Left lung (tissue), 10 donors: ENCODE measurements around the gene FZD8. TPM values are rescaled to one million over a fixed set of nuclear protein-coding genes. Genes with fewer than 3 reads are reported as not detected.
A peak's percentile ranks its signal among the peaks of the same experiment; 100 is the strongest.

ENCODE experiments used
- ATAC-seq: fragments of 200-7000 bp; cut with Tn5 transposase; one replicate; pipeline ENCODE4 v1.9.1; 2020; ENCODE audit warnings: moderate library complexity
- DNase-seq, 4 donors: peaks; one replicate each; pipeline ENCODE4 v3.0.0-alpha.2; 2013 to 2020
- H3K27ac ChIP-seq, 2 donors: fragments of 200-600 bp; sonication (generic) in 1 of 2; one replicate each; pipeline versions ENCODE4 v1.5.0 to v1.8.0; 2020 to 2021
- H3K27me3 ChIP-seq, 2 donors: fragments of 200-600 bp; sonication (generic) in 1 of 2; one replicate each; pipeline versions ENCODE4 v1.5.0 to v1.8.0; 2020 to 2021
- H3K36me3 ChIP-seq, 2 donors: fragments of 200-600 bp; sonication (generic) in 1 of 2; one replicate each; pipeline versions ENCODE4 v1.5.0 to v1.8.0; 2020 to 2021
- H3K4me1 ChIP-seq, 2 donors: fragments of 200-600 bp; one replicate each; pipeline ENCODE4 v1.8.0; 2021
- H3K4me3 ChIP-seq, 2 donors: fragments of 200-600 bp; sonication (generic) in 1 of 2; one replicate each; pipeline versions ENCODE4 v1.5.0 to v1.8.0; 2020 to 2021; ENCODE audit warnings: mild to moderate bottlenecking in 1 of 2
- H3K9me3 ChIP-seq, 2 donors: fragments of 200-600 bp; sonication (generic) in 1 of 2; one replicate each; pipeline versions ENCODE4 v1.5.0 to v1.8.0; 2020 to 2021
- intact Hi-C, 2 donors: fragments of 100-400 bp; cut with DNase I; formaldehyde crosslinking; loops; one replicate each; pipeline versions ENCODE4 v1.11.2 to v1.14.2; 2022
- polyA plus RNA-seq, 6 donors: library from polyadenylated mRNA; unstranded; fragments of 120-200 nt; gene quantifications; one replicate each; pipeline ENCODE4 v1.2.1, GENCODE V29; 2013; ENCODE audit not compliant: insufficient read length in 6 of 6
- total RNA-seq, 2 donors: library from RNA; stranded (reverse); fragmentation: NEBNext Ultra II Directional; extraction: Animal tissue kit (Norgen Biotek cat#: 25700); gene quantifications; one replicate each; pipeline ENCODE4 v1.2.1, GENCODE V29; 2021
- TF ChIP-seq, protein P1 (sequence below), 2 donors: fragments of 200-600 bp; sonication (generic) in 1 of 2; IDR thresholded peaks; one replicate each; pipeline versions ENCODE4 v1.5.0 to v1.8.0; 2021; ENCODE audit warnings: antibody characterized with exemption in 2 of 2
- donor health status: DM: no; HTN: yes; CAD: no.
- donor health status: DM: no; HTN: no; CAD: no.

The FZD8 gene
- total and polyA plus RNA-seq, 8 donors, result 1.9 to 16.4 (median 5.0) TPM

DNA sequence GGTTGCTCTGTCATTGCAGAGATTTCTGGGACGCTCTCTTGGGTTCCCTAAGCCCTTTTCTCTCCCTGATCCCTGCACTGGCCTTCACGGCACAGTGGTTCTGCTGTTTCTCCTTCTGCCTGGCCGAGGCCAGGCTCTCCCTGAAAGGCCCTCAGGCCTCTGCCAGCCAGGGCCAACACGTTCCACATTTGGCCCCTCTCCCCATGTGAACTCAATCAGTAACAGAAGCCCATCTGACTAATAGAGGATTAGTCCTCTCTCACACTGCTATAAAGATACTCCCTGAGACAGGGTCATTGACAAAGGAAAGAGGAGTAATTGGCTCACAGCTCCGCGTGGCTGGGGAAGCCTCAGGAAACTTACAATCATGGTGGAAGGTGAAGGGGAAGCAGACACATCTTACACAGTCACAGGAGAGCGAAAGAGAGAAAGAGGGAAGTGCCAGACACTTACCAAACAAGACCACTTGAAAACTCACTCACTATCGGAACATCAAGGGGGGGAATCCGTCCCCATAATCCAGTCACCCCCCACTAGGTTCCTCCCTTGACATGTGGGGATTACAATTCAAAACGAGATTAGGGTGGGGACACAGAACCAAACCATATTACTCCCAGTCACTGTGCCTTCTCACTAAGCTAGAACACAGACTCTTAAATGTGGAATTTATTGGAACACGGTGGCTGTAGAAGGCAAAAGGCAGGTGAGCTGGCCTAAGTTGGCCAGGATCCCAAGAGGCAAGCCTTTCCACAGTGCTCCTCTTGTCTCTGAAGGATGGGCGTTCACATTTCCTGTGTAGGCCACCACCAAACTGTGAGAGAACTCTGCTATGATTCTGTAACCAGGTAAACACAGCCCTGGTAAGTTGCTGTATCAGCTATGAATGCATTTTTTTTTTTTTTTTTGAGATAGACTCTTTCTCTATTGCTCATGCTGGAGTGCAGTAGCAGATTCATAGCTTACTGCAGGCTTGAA lies 8.8 kb downstream of the FZD8 start:
- intact Hi-C loops, result loop anchor here in 1 of 2 donors (10.0 kb wide), 1 partner anchor 1142 kb away; no protein-coding TSS in a partner anchor
- peaks cover 0 to 11% of the 10 kb centered on the region in 2 donors for H3K4me1 ChIP-seq
- no peaks in the 10 kb centered on the region for H3K36me3 ChIP-seq
- no peaks in the 10 kb centered on the region for H3K9me3 ChIP-seq
- DNase-seq (peak in 1 of 4 donors; percentile 50), ATAC-seq (peak; percentile 81)
- TF ChIP-seq, protein P1, sequence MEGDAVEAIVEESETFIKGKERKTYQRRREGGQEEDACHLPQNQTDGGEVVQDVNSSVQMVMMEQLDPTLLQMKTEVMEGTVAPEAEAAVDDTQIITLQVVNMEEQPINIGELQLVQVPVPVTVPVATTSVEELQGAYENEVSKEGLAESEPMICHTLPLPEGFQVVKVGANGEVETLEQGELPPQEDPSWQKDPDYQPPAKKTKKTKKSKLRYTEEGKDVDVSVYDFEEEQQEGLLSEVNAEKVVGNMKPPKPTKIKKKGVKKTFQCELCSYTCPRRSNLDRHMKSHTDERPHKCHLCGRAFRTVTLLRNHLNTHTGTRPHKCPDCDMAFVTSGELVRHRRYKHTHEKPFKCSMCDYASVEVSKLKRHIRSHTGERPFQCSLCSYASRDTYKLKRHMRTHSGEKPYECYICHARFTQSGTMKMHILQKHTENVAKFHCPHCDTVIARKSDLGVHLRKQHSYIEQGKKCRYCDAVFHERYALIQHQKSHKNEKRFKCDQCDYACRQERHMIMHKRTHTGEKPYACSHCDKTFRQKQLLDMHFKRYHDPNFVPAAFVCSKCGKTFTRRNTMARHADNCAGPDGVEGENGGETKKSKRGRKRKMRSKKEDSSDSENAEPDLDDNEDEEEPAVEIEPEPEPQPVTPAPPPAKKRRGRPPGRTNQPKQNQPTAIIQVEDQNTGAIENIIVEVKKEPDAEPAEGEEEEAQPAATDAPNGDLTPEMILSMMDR (IDR thresholded peaks at IDR 0.05), result no peak
- peaks cover 0 to 20% of the 10 kb centered on the region in 2 donors for H3K27me3 ChIP-seq
- H3K4me3 ChIP-seq, result no peak overlapping the region
- no peak overlapping the region for H3K27ac ChIP-seq

DNA sequence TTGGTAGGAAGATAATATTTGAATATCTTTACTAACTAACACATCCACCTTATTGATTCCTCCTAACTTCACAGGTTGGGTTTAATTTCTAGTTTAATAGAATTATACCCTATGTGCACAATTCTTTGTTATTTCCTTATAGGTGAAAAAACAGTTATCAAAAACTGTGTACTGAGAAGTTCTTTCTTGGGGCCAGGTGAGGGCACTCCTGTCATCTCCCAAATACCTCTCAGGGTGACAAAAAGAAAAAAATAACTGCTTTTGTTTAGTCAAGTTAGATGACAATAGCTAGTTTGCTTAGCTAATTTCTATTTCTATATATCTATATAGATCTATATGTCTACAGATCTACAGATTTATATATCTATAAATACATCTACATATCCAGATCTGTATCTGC lies 10.1 kb downstream of the FZD8 start:
- DNase-seq, result no peak
- Histone ChIP-seq H3K27ac (no peak overlapping the region), H3K4me1 (peaks cover 0 to under 1% of the 10 kb centered on the region in 2 donors), H3K27me3 (peaks cover 0 to 7% of the 10 kb centered on the region in 2 donors), H3K4me3 (no peak overlapping the region), H3K9me3 (no peaks in the 10 kb centered on the region), H3K36me3 (no peaks in the 10 kb centered on the region)
- TF ChIP-seq, protein P1 (IDR thresholded peaks at IDR 0.05), result no peak
- intact Hi-C loops, result loop anchor here in 1 of 2 donors (10.0 kb wide), 1 partner anchor 1143 kb away; no protein-coding TSS in a partner anchor
- ATAC-seq, result no peak

DNA sequence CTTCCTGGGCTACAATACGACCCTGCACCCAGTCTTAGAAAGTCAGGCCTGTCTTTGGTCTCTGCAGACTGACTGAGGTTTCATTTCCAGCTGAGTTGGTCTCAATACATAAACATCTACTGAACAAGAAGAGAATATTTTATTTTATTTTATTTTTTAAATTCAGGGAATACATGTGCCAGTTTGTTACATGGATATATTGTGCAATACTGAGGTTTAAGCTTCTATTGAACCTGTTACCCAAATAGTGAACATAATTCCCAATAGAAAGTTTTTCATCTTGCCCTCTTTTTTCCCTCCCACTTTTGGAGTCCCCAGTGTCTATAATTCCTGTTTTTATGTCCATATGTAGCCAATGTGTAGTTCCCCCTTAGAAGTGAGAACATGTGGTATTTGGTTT lies 10.7 kb downstream of the FZD8 start:
- peaks cover 0 to 1% of the 10 kb centered on the region in 2 donors for H3K27me3 ChIP-seq
- no peak for ATAC-seq
- intact Hi-C loops, result loop anchor here in 1 of 2 donors (10.0 kb wide), 1 partner anchor 1143 kb away; no protein-coding TSS in a partner anchor
- H3K27ac ChIP-seq, result no peak overlapping the region
- no peaks in the 10 kb centered on the region for H3K36me3 ChIP-seq
- no peak overlapping the region for H3K4me3 ChIP-seq
- DNase-seq, result no peak
- H3K9me3 ChIP-seq, result no peaks in the 10 kb centered on the region
- no peaks in the 10 kb centered on the region for H3K4me1 ChIP-seq
- TF ChIP-seq, protein P1 (IDR thresholded peaks at IDR 0.05), result no peak

DNA sequence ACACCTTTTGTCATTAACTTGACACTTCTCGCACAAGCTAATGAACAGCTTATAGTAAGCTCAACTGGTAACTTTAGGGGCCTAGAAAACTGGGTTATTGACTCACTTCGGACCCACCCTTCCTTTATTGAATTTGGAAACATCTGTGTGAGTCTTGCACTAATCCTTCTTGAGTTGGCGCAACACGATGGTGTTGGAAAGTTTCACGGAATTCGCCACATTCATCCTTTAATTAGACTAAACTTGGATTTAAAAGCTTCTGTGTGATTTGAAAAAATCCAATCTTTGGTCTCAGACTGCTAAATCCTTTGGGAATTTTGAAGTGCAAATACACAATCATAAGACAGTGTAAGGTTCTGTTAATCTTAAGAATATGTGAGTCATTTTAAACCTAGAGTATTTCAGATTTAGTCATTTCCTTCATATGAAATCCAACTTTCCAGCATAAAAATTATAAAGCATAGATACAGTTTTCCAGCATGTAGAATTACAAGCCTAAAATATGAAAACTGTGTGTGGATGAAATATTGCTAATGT lies 15.1 kb downstream of the FZD8 start:
- ATAC-seq (no peak), DNase-seq (no peak)
- Histone ChIP-seq H3K4me3 (no peak overlapping the region), H3K27ac (no peak overlapping the region), H3K4me1 (no peaks in the 10 kb centered on the region), H3K27me3 (no peaks in the 10 kb centered on the region), H3K9me3 (no peaks in the 10 kb centered on the region), H3K36me3 (no peaks in the 10 kb centered on the region)
- intact Hi-C loops, result loop anchor here in 1 of 2 donors (10.0 kb wide), 1 partner anchor 1348 kb away; no protein-coding TSS in a partner anchor
- TF ChIP-seq, protein P1 (IDR thresholded peaks at IDR 0.05), result no peak

DNA sequence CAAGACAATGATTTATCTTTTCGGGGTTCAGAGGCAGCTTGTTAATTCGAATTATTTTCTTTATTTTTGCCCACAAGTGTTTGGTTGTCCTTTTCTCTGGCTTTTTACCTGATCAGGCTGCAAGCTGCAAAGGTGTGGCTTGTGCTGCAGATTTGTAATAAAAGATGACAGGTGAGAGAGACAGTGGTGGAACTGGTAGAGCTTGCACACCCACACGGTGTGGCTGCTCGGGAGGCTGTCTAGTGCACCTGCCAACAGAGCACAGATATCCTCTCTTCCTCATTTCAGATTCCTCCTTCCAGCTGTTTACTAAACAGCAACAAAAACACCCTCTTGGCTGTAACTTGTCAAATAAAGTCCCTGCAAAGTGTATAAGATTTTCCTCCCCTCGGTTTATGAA lies 27.8 kb downstream of the FZD8 start:
- DNase-seq (no peak), ATAC-seq (no peak)
- Histone ChIP-seq H3K27me3 (peaks cover 0 to 27% of the 10 kb centered on the region in 2 donors), H3K36me3 (no peaks in the 10 kb centered on the region), H3K9me3 (no peaks in the 10 kb centered on the region), H3K27ac (no peak overlapping the region), H3K4me3 (no peak overlapping the region), H3K4me1 (no peaks in the 10 kb centered on the region)
- intact Hi-C loops, result no loop called here
- TF ChIP-seq, protein P1 (IDR thresholded peaks at IDR 0.05), result no peak
